ENCODE measurements around the gene HTT.
A peak's percentile ranks its signal among the peaks of the same experiment; 100 is the strongest.

Gene HTT

DNA sequence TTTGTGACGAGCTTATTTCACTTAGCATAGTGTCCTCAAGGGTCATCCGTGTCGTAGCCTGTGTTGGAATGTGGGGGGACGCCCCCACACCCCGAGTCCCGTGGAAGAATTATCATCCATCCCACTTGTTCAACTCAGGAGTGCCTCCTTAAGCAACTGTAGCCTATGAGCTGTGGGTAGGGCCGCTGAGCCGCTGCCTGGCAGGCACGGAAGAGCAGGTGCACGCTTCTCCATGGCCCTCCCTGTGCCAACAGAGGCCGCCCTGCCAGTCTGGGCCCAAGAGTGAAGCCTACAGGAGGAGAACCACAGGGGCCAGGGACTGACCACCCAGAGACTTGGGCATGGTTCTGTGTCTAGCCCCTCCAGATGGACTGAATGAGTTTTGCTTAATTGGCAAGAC is 216.0 kb downstream of the HTT start:
- H3K4me3 Mint-ChIP-seq: no peak overlapping the region

DNA sequence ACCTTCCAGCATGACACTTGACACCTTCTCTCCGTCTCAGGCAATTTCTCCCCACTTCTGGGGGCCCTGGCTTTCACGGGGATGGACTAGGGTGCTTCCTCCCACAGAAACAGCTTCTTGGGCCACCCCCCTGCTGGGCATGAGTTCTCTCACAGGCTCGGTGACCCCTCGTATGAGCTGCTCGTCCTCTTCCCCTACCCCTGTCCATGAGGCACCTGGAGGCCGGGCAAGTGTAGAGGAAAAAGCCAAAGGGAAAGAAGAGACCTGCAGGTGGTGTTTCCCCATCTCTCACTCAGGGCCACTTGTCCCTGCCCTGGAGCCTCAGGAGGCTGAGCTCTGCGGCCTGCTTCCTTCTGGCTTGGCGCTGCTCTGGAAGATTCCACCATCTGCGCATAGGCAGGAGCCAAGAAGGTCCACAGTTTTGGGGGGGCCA is 216.4 kb downstream of the HTT start:
- no peak overlapping the region for H3K4me3 Mint-ChIP-seq
- no peaks in the 10 kb centered on the region for H3K9me3 Mint-ChIP-seq (ENCODE audit: low read depth)
- H3K36me3 Mint-ChIP-seq: no peaks in the 10 kb centered on the region
- no peak overlapping the region for H3K27ac Mint-ChIP-seq
- peaks cover 9% of the 10 kb centered on the region for H3K4me1 Mint-ChIP-seq (ENCODE audit: low read depth)
- peaks cover 21% of the 10 kb centered on the region for H3K27me3 Mint-ChIP-seq

More for the DNA sequence above, 216.0 kb downstream of the HTT start:
- Mint-ChIP-seq H3K27ac (no peak overlapping the region), H3K9me3 (ENCODE audit: low read depth) (no peaks in the 10 kb centered on the region), H3K4me1 (ENCODE audit: low read depth) (peaks cover 10% of the 10 kb centered on the region), H3K36me3 (no peaks in the 10 kb centered on the region), H3K27me3 (peaks cover 21% of the 10 kb centered on the region)

GRCh38 chr4:3291411-3291968 is 217.0 kb downstream of the HTT start:
- H3K27me3 Mint-ChIP-seq: peaks cover 21% of the 10 kb centered on the region
- H3K4me3 Mint-ChIP-seq: peak overlapping the region; percentile 90
- no peaks in the 10 kb centered on the region for H3K36me3 Mint-ChIP-seq
- no peaks in the 10 kb centered on the region for H3K9me3 Mint-ChIP-seq (ENCODE audit: low read depth)
- peaks cover 8% of the 10 kb centered on the region for H3K4me1 Mint-ChIP-seq (ENCODE audit: low read depth)
- no peak overlapping the region for H3K27ac Mint-ChIP-seq

GRCh38 chr4:3291969-3292570 is 217.6 kb downstream of the HTT start:
- Mint-ChIP-seq H3K4me1 (ENCODE audit: low read depth) (peaks cover 8% of the 10 kb centered on the region), H3K27me3 (peaks cover 18% of the 10 kb centered on the region), H3K9me3 (ENCODE audit: low read depth) (no peaks in the 10 kb centered on the region), H3K27ac (no peak overlapping the region), H3K4me3 (peak overlapping the region; percentile 90), H3K36me3 (no peaks in the 10 kb centered on the region)

- peaks cover 16% of the 10 kb centered on the region for H3K27me3 Mint-ChIP-seq
- peaks cover 8% of the 10 kb centered on the region for H3K4me1 Mint-ChIP-seq (ENCODE audit: low read depth)
- peak within 1 kb of the TSS; percentile 90 for H3K4me3 Mint-ChIP-seq
- H3K36me3 Mint-ChIP-seq: no peaks in the 10 kb centered on the region
- H3K27ac Mint-ChIP-seq: no peak within 1 kb of the TSS
- H3K9me3 Mint-ChIP-seq (ENCODE audit: low read depth): no peaks in the 10 kb centered on the region
Measured at GRCh38 chr4:3292571-3293400, 218.3 kb downstream of the HTT start, which contains the start of gene RGS12. Gene RGS12 (plus strand): TSS chr4:3293021. CDS start chr4:3316171, 23,150 bp downstream.

All from activated naive CD8-positive, alpha-beta T cell (primary cell).